K562 (cell line): ENCODE measurements around the gene ZNF484.
"Not testable (repeated sequence)": the region's sequence is repeated elsewhere in the genome, so short reads cannot be mapped to it uniquely, and the experiment has no call there.

ENCODE experiments used
- BDP1 ChIP-seq: IDR thresholded peaks from 3 replicates; pipeline ENCODE4 v1.6.1; 2011; ENCODE audit not compliant: insufficient read length, insufficient read depth
- CTCF ChIP-seq, 3 experiments: IDR thresholded peaks in 2 of 3; conservative IDR thresholded peaks in 1 of 3; 2 replicates each; pipeline ENCODE4 v1.5.1; 2011 to 2012; ENCODE audit warnings: low read length in 3 of 3, mild to moderate bottlenecking in 3 of 3, control low read depth in 2 of 3, improper control_type of control experiment in 1 of 3, inconsistent platforms in 1 of 3, low read depth in 1 of 3, mixed read lengths in 1 of 3, moderate library complexity in 1 of 3; ENCODE audit not compliant: insufficient read depth in 2 of 3
- GABPA ChIP-seq: fragments of 200-800 bp; sonication (Bioruptor generic); conservative IDR thresholded peaks from 2 replicates; pipeline ENCODE4 v1.6.1; 2016; ENCODE audit warnings: low read depth, missing genetic modification characterization, missing compliant biosample characterization
- KDM1A ChIP-seq, 2 experiments: fragments of 450-650 bp; IDR thresholded peaks; 2 replicates each; pipeline ENCODE4 v1.6.1; 2016; ENCODE audit warnings: mild to moderate bottlenecking in 2 of 2
- RNF2 ChIP-seq: sonication (generic); IDR thresholded peaks from 2 replicates; pipeline ENCODE4 v1.6.1; 2016
- TCF7L2 ChIP-seq: fragments of 150-350 bp; IDR thresholded peaks from 2 replicates; pipeline ENCODE4 v1.6.1; 2016; ENCODE audit warnings: low read depth, mild to moderate bottlenecking, low read length, moderate library complexity
- ZNF212 ChIP-seq: fragments of 450-650 bp; formaldehyde crosslinking; IDR thresholded peaks from 2 replicates; pipeline ENCODE4 v1.4.0; 2020; ENCODE audit warnings: mild to moderate bottlenecking
- ZNF239 ChIP-seq: fragments of 250-450 bp; sonication (Bioruptor Pico); IDR thresholded peaks from 2 replicates; pipeline ENCODE4 v1.4.0; 2020; ENCODE audit warnings: mild to moderate bottlenecking
- TF ChIP-seq, protein P1 (sequence below): sonication (generic); formaldehyde crosslinking; IDR thresholded peaks from 2 replicates; pipeline ENCODE4 v1.8.0; 2022; ENCODE audit warnings: missing genetic modification reagents, mild to moderate bottlenecking, borderline replicate concordance
- TF ChIP-seq, protein P2 (sequence below): sonication (generic); formaldehyde crosslinking; IDR thresholded peaks from 2 replicates; pipeline ENCODE4 v1.8.1; 2023; ENCODE audit warnings: mild to moderate bottlenecking, missing genetic modification reagents

- not testable (repeated sequence) for TF ChIP-seq ZNF239; TCF7L2; CTCF (IDR thresholded peaks at IDR 0.05 in 2 of 3, conservative IDR thresholded peaks at IDR 0.05 in 1 of 3; ENCODE audit: insufficient read depth in 2 of 3, low read depth in 1 of 3, low read length in 3 of 3); ZNF212 (CRISPR knock-in tag); RNF2; BDP1; GABPA (tag); KDM1A (IDR thresholded peaks at IDR 0.05)
- TF ChIP-seq, protein P1, sequence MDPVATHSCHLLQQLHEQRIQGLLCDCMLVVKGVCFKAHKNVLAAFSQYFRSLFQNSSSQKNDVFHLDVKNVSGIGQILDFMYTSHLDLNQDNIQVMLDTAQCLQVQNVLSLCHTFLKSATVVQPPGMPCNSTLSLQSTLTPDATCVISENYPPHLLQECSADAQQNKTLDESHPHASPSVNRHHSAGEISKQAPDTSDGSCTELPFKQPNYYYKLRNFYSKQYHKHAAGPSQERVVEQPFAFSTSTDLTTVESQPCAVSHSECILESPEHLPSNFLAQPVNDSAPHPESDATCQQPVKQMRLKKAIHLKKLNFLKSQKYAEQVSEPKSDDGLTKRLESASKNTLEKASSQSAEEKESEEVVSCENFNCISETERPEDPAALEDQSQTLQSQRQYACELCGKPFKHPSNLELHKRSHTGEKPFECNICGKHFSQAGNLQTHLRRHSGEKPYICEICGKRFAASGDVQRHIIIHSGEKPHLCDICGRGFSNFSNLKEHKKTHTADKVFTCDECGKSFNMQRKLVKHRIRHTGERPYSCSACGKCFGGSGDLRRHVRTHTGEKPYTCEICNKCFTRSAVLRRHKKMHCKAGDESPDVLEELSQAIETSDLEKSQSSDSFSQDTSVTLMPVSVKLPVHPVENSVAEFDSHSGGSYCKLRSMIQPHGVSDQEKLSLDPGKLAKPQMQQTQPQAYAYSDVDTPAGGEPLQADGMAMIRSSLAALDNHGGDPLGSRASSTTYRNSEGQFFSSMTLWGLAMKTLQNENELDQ (CRISPR knock-in tag): not testable (repeated sequence)
- TF ChIP-seq, protein P2, sequence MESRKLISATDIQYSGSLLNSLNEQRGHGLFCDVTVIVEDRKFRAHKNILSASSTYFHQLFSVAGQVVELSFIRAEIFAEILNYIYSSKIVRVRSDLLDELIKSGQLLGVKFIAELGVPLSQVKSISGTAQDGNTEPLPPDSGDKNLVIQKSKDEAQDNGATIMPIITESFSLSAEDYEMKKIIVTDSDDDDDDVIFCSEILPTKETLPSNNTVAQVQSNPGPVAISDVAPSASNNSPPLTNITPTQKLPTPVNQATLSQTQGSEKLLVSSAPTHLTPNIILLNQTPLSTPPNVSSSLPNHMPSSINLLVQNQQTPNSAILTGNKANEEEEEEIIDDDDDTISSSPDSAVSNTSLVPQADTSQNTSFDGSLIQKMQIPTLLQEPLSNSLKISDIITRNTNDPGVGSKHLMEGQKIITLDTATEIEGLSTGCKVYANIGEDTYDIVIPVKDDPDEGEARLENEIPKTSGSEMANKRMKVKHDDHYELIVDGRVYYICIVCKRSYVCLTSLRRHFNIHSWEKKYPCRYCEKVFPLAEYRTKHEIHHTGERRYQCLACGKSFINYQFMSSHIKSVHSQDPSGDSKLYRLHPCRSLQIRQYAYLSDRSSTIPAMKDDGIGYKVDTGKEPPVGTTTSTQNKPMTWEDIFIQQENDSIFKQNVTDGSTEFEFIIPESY (CRISPR knock-in tag): not testable (repeated sequence)
These were observed 9.2 kb upstream of the ZNF484 start for GRCh38 chr9:92886846-92887610.
